H1 (cell line): ENCODE measurements around the gene ACADM. TPM values are rescaled to one million over a fixed set of nuclear protein-coding genes. Genes with fewer than 3 reads are reported as not detected.
A peak's percentile ranks its signal among the peaks of the same experiment; 100 is the strongest.

Source experiments
- CTCF ChIA-PET: fragments of 300-600 bp; sonication (Branson Sonifier 250); formaldehyde crosslinking; loops from one replicate; lab custom pipeline; 2021; ENCODE audit not compliant: partially characterized antibody; lab: Charles Lee
- POLR2A ChIA-PET: fragments of 300-600 bp; sonication (Branson Sonifier 250); formaldehyde crosslinking; loops from one replicate; lab custom pipeline; 2021; ENCODE audit warnings: inconsistent platforms; ENCODE audit not compliant: partially characterized antibody; lab: Charles Lee
- DNase-seq, 2 experiments: peaks; one replicate each; pipeline versions ENCODE4 v3.0.0 to v3.0.0-alpha.2; 2010 to 2022; ENCODE audit warnings: low spot score in 2 of 2, low read depth in 1 of 2, mixed read lengths in 1 of 2
- FAIRE-seq: peaks from 2 replicates; lab custom pipeline; 2011; peaks lifted over from hg19 to GRCh38; lab: Jason Lieb, UNC
- H2AFZ ChIP-seq: 2 replicates; pipeline ENCODE4 v1.8.1; 2012; ENCODE audit warnings: low read length, inconsistent platforms
- H2AK5ac ChIP-seq: 2 replicates; pipeline ENCODE4 v1.6.1; 2013; ENCODE audit warnings: low read depth, low read length
- H2BK120ac ChIP-seq: replicated peaks from 2 replicates; pipeline ENCODE3; 2013; ENCODE audit warnings: low read depth, low read length, inconsistent platforms
- H2BK12ac ChIP-seq: 2 replicates; pipeline ENCODE4 v1.6.1; 2013; ENCODE audit warnings: low read depth, low read length
- H2BK15ac ChIP-seq: 2 replicates; pipeline ENCODE4 v1.6.1; 2013; ENCODE audit warnings: low read length
- H2BK20ac ChIP-seq: 2 replicates; pipeline ENCODE4 v1.6.1; 2013; ENCODE audit warnings: low read length
- H2BK5ac ChIP-seq: 2 replicates; pipeline ENCODE4 v1.6.1; 2013; ENCODE audit warnings: low read depth, low read length
- H3K14ac ChIP-seq: 2 replicates; pipeline ENCODE4 v1.6.1; 2013; ENCODE audit warnings: inconsistent platforms; ENCODE audit not compliant: insufficient read length
- H3K18ac ChIP-seq: 2 replicates; pipeline ENCODE4 v1.6.1; 2013; ENCODE audit warnings: low read length; ENCODE audit errors: extremely low read depth
- H3K23ac ChIP-seq: 2 replicates; pipeline ENCODE4 v1.6.1; 2013; ENCODE audit warnings: inconsistent platforms; ENCODE audit not compliant: insufficient read length
- H3K23me2 ChIP-seq: 2 replicates; pipeline ENCODE4 v1.6.1; 2013; ENCODE audit warnings: low read depth, low read length
- H3K27ac ChIP-seq: 2 replicates; pipeline ENCODE4 v1.6.1; 2011; ENCODE audit warnings: low read depth, low read length, inconsistent platforms
- H3K27me3 ChIP-seq, 4 experiments: replicated peaks in 1 of 4; 1 replicate in 1 of 4; 2 replicates in 3 of 4; pipeline versions ENCODE4 v1.6.1 to v1.8.1; 2011 to 2013; ENCODE audit warnings: low read length in 3 of 4, mild to moderate bottlenecking in 3 of 4, inconsistent platforms in 2 of 4, mixed read lengths in 2 of 4, moderate library complexity in 1 of 4; ENCODE audit not compliant: control insufficient read depth in 3 of 4, insufficient read depth in 3 of 4; ENCODE audit errors: extremely low read depth in 1 of 4
- H3K36me3 ChIP-seq, 4 experiments: 2 replicates each; pipeline versions ENCODE4 v1.6.1 to v1.8.1; 2011 to 2013; ENCODE audit warnings: mild to moderate bottlenecking in 4 of 4, low read length in 3 of 4, moderate library complexity in 2 of 4, control low read depth in 1 of 4, inconsistent platforms in 1 of 4; ENCODE audit not compliant: insufficient read depth in 4 of 4, control insufficient read depth in 2 of 4
- H3K4ac ChIP-seq: replicated peaks from 2 replicates; pipeline ENCODE3; 2013; ENCODE audit warnings: low read length, low read depth, mixed read lengths, inconsistent platforms; ENCODE audit not compliant: insufficient read length
- H3K4me1 ChIP-seq, 4 experiments: replicated peaks in 1 of 4; 1 replicate in 1 of 4; 2 replicates in 3 of 4; pipeline versions ENCODE4 v1.6.1 to v1.8.1; 2011 to 2013; ENCODE audit warnings: low read length in 3 of 4, inconsistent platforms in 2 of 4, mixed read lengths in 1 of 4; ENCODE audit not compliant: insufficient read depth in 4 of 4, control insufficient read depth in 3 of 4
- H3K4me2 ChIP-seq, 2 experiments: 2 replicates each; pipeline versions ENCODE4 v1.6.1 to v1.8.1; 2011 to 2013; ENCODE audit warnings: low read depth in 2 of 2, low read length in 2 of 2, control low read depth in 1 of 2, inconsistent platforms in 1 of 2, mild to moderate bottlenecking in 1 of 2; ENCODE audit not compliant: insufficient read depth in 1 of 2
- H3K4me3 ChIP-seq, 4 experiments: fragments of 200-600, 300-600 bp in 1 of 4; sonication (generic), shearing (Covaris generic), sonication (Bioruptor Twin) in 1 of 4; 2 replicates each; pipeline versions ENCODE4 v1.5.1 to v1.8.1; 2011 to 2016; ENCODE audit warnings: low read length in 4 of 4, low read depth in 3 of 4, control low read depth in 2 of 4, inconsistent platforms in 2 of 4, mild to moderate bottlenecking in 2 of 4, mixed read lengths in 1 of 4, moderate library complexity in 1 of 4; ENCODE audit not compliant: insufficient read depth in 2 of 4; ENCODE audit errors: extremely low read depth in 1 of 4
- H3K56ac ChIP-seq: replicated peaks from 2 replicates; pipeline ENCODE3; 2013; ENCODE audit warnings: low read depth, mild to moderate bottlenecking, mixed read lengths, low read length, inconsistent platforms; ENCODE audit not compliant: insufficient read length
- H3K79me1 ChIP-seq: 2 replicates; pipeline ENCODE4 v1.6.1; 2013; ENCODE audit warnings: low read depth, low read length, control low read depth
- H3K79me2 ChIP-seq, 2 experiments: 2 replicates each; pipeline versions ENCODE4 v1.6.1 to v1.8.1; 2012 to 2013; ENCODE audit warnings: low read length in 2 of 2, mild to moderate bottlenecking in 2 of 2, inconsistent platforms in 1 of 2; ENCODE audit not compliant: insufficient read depth in 2 of 2, control insufficient read depth in 1 of 2
- H3K9ac ChIP-seq, 4 experiments: replicated peaks in 1 of 4; 1 replicate in 1 of 4; 2 replicates in 3 of 4; pipeline versions ENCODE4 v1.6.1 to v1.8.1; 2011 to 2013; ENCODE audit warnings: low read depth in 3 of 4, low read length in 3 of 4, control low read depth in 2 of 4, mild to moderate bottlenecking in 2 of 4, moderate library complexity in 2 of 4, inconsistent platforms in 1 of 4; ENCODE audit errors: extremely low read depth in 1 of 4
- H3K9me3 ChIP-seq, 2 experiments: 2 replicates each; pipeline versions ENCODE4 v1.6.1 to v1.8.1; 2012 to 2013; ENCODE audit warnings: mild to moderate bottlenecking in 2 of 2, moderate library complexity in 2 of 2, control low read depth in 1 of 2, inconsistent platforms in 1 of 2, low read depth in 1 of 2, low read length in 1 of 2, mixed read lengths in 1 of 2; ENCODE audit not compliant: insufficient read depth in 2 of 2
- H4K20me1 ChIP-seq, 2 experiments: replicated peaks in 1 of 2; 2 replicates each; pipeline versions ENCODE3 to v1.8.1; 2011 to 2013; ENCODE audit warnings: inconsistent platforms in 2 of 2, low read length in 2 of 2, mild to moderate bottlenecking in 1 of 2; ENCODE audit not compliant: insufficient read depth in 2 of 2, control insufficient read depth in 1 of 2
- H4K5ac ChIP-seq: 2 replicates; pipeline ENCODE4 v1.6.1; 2013; ENCODE audit warnings: low read length, low read depth, mixed read lengths, inconsistent platforms; ENCODE audit not compliant: insufficient read length
- H4K8ac ChIP-seq: 2 replicates; pipeline ENCODE4 v1.8.0; 2013; ENCODE audit warnings: mild to moderate bottlenecking, moderate library complexity, low read length, inconsistent platforms; ENCODE audit not compliant: insufficient read depth; ENCODE audit errors: extremely low read depth
- H4K91ac ChIP-seq: replicated peaks from 2 replicates; pipeline ENCODE3; 2013; ENCODE audit warnings: low read length, mixed read lengths, inconsistent platforms; ENCODE audit not compliant: insufficient read length
- BACH1 ChIP-seq: IDR thresholded peaks from 2 replicates; pipeline ENCODE4 v1.6.1; 2012; ENCODE audit warnings: low read length, improper control_type of control experiment
- BRCA1 ChIP-seq: IDR thresholded peaks from 2 replicates; pipeline ENCODE4 v1.6.1; 2012; ENCODE audit warnings: low read depth, low read length, improper control_type of control experiment
- SP4 ChIP-seq: IDR thresholded peaks from 2 replicates; pipeline ENCODE4 v1.6.1; 2012; ENCODE audit warnings: low read length, inconsistent platforms
- SRF ChIP-seq: IDR thresholded peaks from 2 replicates; pipeline ENCODE4 v1.6.1; 2011; ENCODE audit warnings: mild to moderate bottlenecking, low read depth, low read length, moderate library complexity
- YY1 ChIP-seq: IDR thresholded peaks from 2 replicates; pipeline ENCODE4 v1.6.1; 2011; ENCODE audit warnings: low read depth, mild to moderate bottlenecking, low read length
- WGBS, 2 experiments: shearing (Covaris generic) in 1 of 2; methylation state at CpG; one replicate each; pipeline versions ENCODE4 v1.1.6 to v1.1.7; 2013 to 2015; ENCODE audit warnings: low lambda C conversion rate in 2 of 2, mixed read lengths in 2 of 2, inconsistent platforms in 1 of 2, low coverage in 1 of 2, missing lambda C conversion rate in 1 of 2; ENCODE audit not compliant: insufficient replicate concordance in 2 of 2, insufficient coverage in 1 of 2, insufficient read length in 1 of 2; ENCODE audit errors: extremely low coverage in 1 of 2, missing lambda C conversion rate in 1 of 2; 5-methylcytosine and 5-hydroxymethylcytosine counted together
- polyA plus RNA-seq, 7 experiments: library from polyadenylated mRNA; depleted of rRNA in 3 of 7; stranded (reverse) in 5 of 7; unstranded in 2 of 7; fragments of >200 nt in 5 of 7; fragments of 200-250 nt in 2 of 7; gene quantifications; 1 replicate in 5 of 7; 2 replicates in 1 of 7; 4 replicates in 1 of 7; pipeline versions ENCODE4 v1.2.1 to v1.2.3, GENCODE V29; 2011 to 2013; ENCODE audit warnings: missing spikeins in 2 of 7, mixed read lengths in 2 of 7
- total RNA-seq: library from RNA; stranded (reverse); fragmentation: NEBNext Ultra II Directional; extraction: Animal tissue kit (Norgen Biotek cat#: 25700); gene quantifications from 2 replicates; pipeline ENCODE4 v1.2.1, GENCODE V29; 2021

Gene ACADM
- total and polyA plus RNA-seq, 2 of the 8 experiments (the other 6 are each of a cell fraction or from before 2014, with no cell fraction given) = 14.3 to 40.0 TPM

GRCh38 chr1:75722966-75723365, 1.5 kb upstream of the ACADM start:
- Histone ChIP-seq H3K14ac (no peak overlapping the region), H3K4me1 (peaks cover 0 to 12% (median 9%) of the 10 kb centered on the region in 4 experiments; a peak in 4 of 7 replicates), H3K18ac (no peak overlapping the region), H3K9ac (no peak overlapping the region), H3K56ac (no peak overlapping the region), H3K27me3 (no peaks in the 10 kb centered on the region), H2AFZ (peak overlapping the region; percentile 36; the same call in 1 of the 2 replicates), H3K23ac (no peak overlapping the region), H3K79me2 (peaks cover 0 to 31% of the 10 kb centered on the region in 2 experiments; a peak in 2 of 4 replicates), H3K4me2 (no peak overlapping the region; a peak in 1 of 4 replicates), H3K4ac (no peak overlapping the region), H3K9me3 (no peaks in the 10 kb centered on the region), H2BK15ac (no peak overlapping the region), H3K27ac (no peak overlapping the region), H4K91ac (no peak overlapping the region)
- 91% methylated on average over 9 of the region's 9 CpGs; no CpG with 5 or more reads in 1 of the 2 experiments for WGBS, 2 experiments
- FAIRE-seq (no peak), DNase-seq (no peak)
- POLR2A ChIA-PET = interaction anchor here (0.9 to 2.6 kb wide), 11 partner anchors 10 to 465 kb away, joined by 3 to 10 read pairs (median 5); partner anchors contain the start of gene RABGGTB
- TF ChIP-seq BACH1 (no peak), BRCA1 (no peak), SRF (0 out of 2 replicates have a peak, but pooled peaks have one; percentile 26), YY1 (no peak), SP4 (no peak)
- TF ChIP-seq, all 59 proteins: peak for 1
- Histone ChIP-seq H2BK120ac (no peak overlapping the region), H2BK12ac (no peak overlapping the region; the same call in 1 of the 2 replicates), H2BK20ac (no peak overlapping the region), H2AK5ac (no peak overlapping the region), H3K36me3 (no peaks in the 10 kb centered on the region; a peak in 1 of 8 replicates), H3K4me3 (no peak overlapping the region), H3K79me1 (no peaks in the 10 kb centered on the region; the same call in 1 of the 2 replicates), H4K5ac (no peak overlapping the region), H4K20me1 (peaks cover 0 to 2% of the 10 kb centered on the region in 2 experiments), H3K23me2 (peaks cover 2% of the 10 kb centered on the region; the same call in 1 of the 2 replicates), H4K8ac (no peak overlapping the region), H2BK5ac (no peak overlapping the region; the same call in 1 of the 2 replicates)
- CTCF ChIA-PET = interaction anchor here (0.9 to 1.7 kb wide), 2 partner anchors 19 to 109 kb away, joined by 3 to 5 read pairs; no protein-coding TSS in a partner anchor
